Transverse colon (tissue), 4 donors: Measurements from ENCODE around the gene CCT3. TPM values are rescaled to one million over a fixed set of nuclear protein-coding genes. Genes with fewer than 3 reads are reported as not detected.

Experiments used
- DNase-seq: peaks from one replicate; pipeline ENCODE4 v3.0.0-alpha.2; 2019
- H3K27ac ChIP-seq, 4 donors: fragments of 200-600 bp; sonication (generic); 2 replicates each; pipeline ENCODE4 v1.5.1; 2016 to 2018; ENCODE audit warnings: inconsistent platforms in 4 of 4
- H3K27me3 ChIP-seq: fragments of 200-600 bp; sonication (generic); 2 replicates; pipeline ENCODE4 v1.5.1; 2017; ENCODE audit warnings: inconsistent platforms
- H3K36me3 ChIP-seq, 4 donors: fragments of 200-600 bp; sonication (generic); 2 replicates each; pipeline ENCODE4 v1.5.1; 2017 to 2019; ENCODE audit warnings: inconsistent platforms in 4 of 4
- H3K4me1 ChIP-seq, 4 donors: fragments of 200-600 bp; sonication (generic); 2 replicates each; pipeline ENCODE4 v1.5.1; 2017 to 2020; ENCODE audit warnings: inconsistent platforms in 4 of 4
- H3K4me3 ChIP-seq, 4 donors: fragments of 200-600 bp; sonication (generic); 1 replicate in 1 of 4; 2 replicates in 3 of 4; pipeline versions ENCODE4 v1.5.1 to v1.6.1; 2017 to 2019; ENCODE audit warnings: inconsistent platforms in 4 of 4
- H3K9me3 ChIP-seq, 2 donors: fragments of 200-600 bp; sonication (generic); 2 replicates each; pipeline ENCODE4 v1.5.1; 2017 to 2019; ENCODE audit warnings: inconsistent platforms in 2 of 2
- EP300 ChIP-seq: sonication (generic); formaldehyde crosslinking; IDR thresholded peaks from one replicate; pipeline ENCODE4 v1.6.1; 2017; ENCODE audit warnings: antibody characterized with exemption, low read depth
- POLR2A ChIP-seq: fragments of 450-650 bp; IDR thresholded peaks from one replicate; pipeline ENCODE4 v1.6.1; 2016; ENCODE audit warnings: antibody characterized with exemption, mild to moderate bottlenecking, moderate library complexity
- POLR2AphosphoS5 ChIP-seq, 3 donors: sonication (generic); formaldehyde crosslinking; IDR thresholded peaks; one replicate each; pipeline ENCODE4 v1.6.1; 2016; ENCODE audit warnings: antibody characterized with exemption in 3 of 3
- WGBS, 2 donors: methylation state at CpG; one replicate each; pipeline ENCODE4 v1.1.5; 2018; ENCODE audit warnings: low coverage in 1 of 2; 5-methylcytosine and 5-hydroxymethylcytosine counted together
- in situ Hi-C, 4 donors: fragments of 200-750 bp; cut with MboI; loops; one replicate each; pipeline versions ENCODE4 v1.15.0 to v1.15.1; 2017; ENCODE audit warnings: low sequenced_read_pairs in 3 of 4, low pct_ligation_motif_present in 1 of 4, low pct_unique_long_range_greater_than_20kb in 1 of 4
- intact Hi-C: fragments of 100-400 bp; cut with DNase I; formaldehyde crosslinking; loops from one replicate; pipeline ENCODE4 v1.15.1; 2023; ENCODE audit warnings: low total_unique reads
- total RNA-seq, 4 donors: library from RNA; depleted of rRNA; stranded (reverse); fragments of >200 nt; gene quantifications; one replicate each; pipeline ENCODE4 v1.1.0, GENCODE V29; 2016
- TF ChIP-seq, protein P1 (sequence below), 5 experiments: fragments of 200-600 bp in 3 of 5; fragments of 450-650 bp in 2 of 5; sonication (generic) in 3 of 5; IDR thresholded peaks; 1 replicate in 2 of 5; 2 replicates in 3 of 5; pipeline ENCODE4 v1.5.1; 2016 to 2017; ENCODE audit warnings: antibody characterized with exemption in 5 of 5, inconsistent platforms in 3 of 5, mild to moderate bottlenecking in 2 of 5, moderate library complexity in 1 of 5

Gene CCT3
- total RNA-seq, 4 donors from 2014 or later = 55.1 to 145 (median 90.7) TPM

DNA sequence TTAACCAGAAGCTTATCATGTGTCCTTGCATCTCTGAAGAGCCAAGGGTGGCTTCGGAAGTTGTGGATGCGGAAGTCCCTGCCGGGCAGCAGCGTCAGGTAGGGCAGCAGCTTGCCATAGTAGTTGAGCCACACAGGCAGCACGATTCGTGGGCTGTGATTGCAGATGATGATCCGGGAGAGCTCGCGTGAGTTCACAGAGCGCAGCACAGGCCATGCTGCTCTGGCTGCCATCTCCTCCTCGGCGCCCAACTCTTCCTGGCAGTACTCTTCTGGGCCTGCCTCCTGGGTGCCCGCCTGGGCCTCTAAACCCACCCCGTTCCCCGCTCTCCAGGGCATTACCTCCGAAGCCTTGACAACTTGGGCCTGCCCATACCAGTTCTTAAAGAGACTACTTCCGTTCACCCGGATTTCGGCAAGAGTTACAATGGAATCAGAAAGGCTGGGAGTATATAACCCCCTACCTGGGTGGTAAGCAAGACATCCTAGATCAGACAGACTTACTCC lies 39.2 kb downstream of the CCT3 start, which contains the start of gene VHLL:
VHLL (minus strand) TSS at position 456 of the 506 bp plus-strand sequence; CDS start at position 338, 118 bp downstream.
- intact Hi-C loops (no loop called here), in situ Hi-C loops (no loop called here)
- WGBS, 2 donors = 91% methylated on average over 19 of the region's 19 CpGs; no CpG with 5 or more reads in 1 of the 2 donors
- no peak for DNase-seq
- TF ChIP-seq POLR2AphosphoS5 (IDR thresholded peaks at IDR 0.05) (no peak), POLR2A (no peak), EP300 (no peak)
- TF ChIP-seq, protein P1, sequence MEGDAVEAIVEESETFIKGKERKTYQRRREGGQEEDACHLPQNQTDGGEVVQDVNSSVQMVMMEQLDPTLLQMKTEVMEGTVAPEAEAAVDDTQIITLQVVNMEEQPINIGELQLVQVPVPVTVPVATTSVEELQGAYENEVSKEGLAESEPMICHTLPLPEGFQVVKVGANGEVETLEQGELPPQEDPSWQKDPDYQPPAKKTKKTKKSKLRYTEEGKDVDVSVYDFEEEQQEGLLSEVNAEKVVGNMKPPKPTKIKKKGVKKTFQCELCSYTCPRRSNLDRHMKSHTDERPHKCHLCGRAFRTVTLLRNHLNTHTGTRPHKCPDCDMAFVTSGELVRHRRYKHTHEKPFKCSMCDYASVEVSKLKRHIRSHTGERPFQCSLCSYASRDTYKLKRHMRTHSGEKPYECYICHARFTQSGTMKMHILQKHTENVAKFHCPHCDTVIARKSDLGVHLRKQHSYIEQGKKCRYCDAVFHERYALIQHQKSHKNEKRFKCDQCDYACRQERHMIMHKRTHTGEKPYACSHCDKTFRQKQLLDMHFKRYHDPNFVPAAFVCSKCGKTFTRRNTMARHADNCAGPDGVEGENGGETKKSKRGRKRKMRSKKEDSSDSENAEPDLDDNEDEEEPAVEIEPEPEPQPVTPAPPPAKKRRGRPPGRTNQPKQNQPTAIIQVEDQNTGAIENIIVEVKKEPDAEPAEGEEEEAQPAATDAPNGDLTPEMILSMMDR (IDR thresholded peaks at IDR 0.05) = no peak
- Histone ChIP-seq H3K27me3 (no peaks in the 10 kb centered on the region), H3K36me3 (no peaks in the 10 kb centered on the region), H3K4me3 (no peak within 1 kb of the TSS), H3K4me1 (peaks cover 6 to 15% (median 9%) of the 10 kb centered on the region in 4 donors), H3K9me3 (no peaks in the 10 kb centered on the region), H3K27ac (no peak within 1 kb of the TSS)

DNA sequence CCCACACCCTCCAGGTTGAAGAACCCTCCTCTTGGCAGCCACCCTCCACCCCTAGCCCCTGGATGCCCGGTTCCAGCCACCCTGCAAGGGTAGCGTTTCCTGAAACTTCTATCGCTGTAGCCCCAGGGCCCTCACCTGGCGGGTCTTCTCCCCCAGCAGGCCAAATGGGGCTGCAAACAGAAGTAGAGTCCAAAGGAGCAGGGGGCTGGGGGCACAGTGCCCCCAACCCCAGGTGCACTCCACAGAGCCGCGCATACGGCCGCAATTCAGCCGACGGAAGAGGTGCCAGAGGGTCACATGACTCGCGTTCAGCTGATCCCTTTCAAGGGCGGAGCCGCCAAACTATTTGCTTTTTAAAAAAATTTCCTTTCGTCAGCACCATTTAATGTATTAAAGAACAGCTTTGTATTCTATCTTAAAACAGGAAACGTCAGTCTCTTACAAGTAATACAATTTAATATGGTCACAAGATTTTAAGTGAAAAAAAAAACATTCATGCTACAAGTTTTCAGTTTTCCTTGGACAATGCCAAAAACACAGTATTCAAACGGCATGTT lies 42.6 kb downstream of the CCT3 start, which contains the start of gene GLMP:
GLMP (minus strand) TSS at position 289 of the 557 bp plus-strand sequence; CDS start at position 255, 34 bp downstream.
- in situ Hi-C loops (no loop called here), intact Hi-C loops (no loop called here)
- Histone ChIP-seq H3K4me3 (peak within 1 kb of the TSS; percentile 37 to 87 (median 64)), H3K36me3 (no peaks in the 10 kb centered on the region), H3K9me3 (no peaks in the 10 kb centered on the region), H3K4me1 (peaks cover 8 to 28% (median 22%) of the 10 kb centered on the region in 4 donors), H3K27ac (peak within 1 kb of the TSS; percentile 57 to 77 (median 60)), H3K27me3 (no peaks in the 10 kb centered on the region)
- DNase-seq = peak; percentile 77
- 0 to 1% methylated on average over 7 to 17 of the region's 17 CpGs for WGBS, 2 donors
- TF ChIP-seq, protein P1 (IDR thresholded peaks at IDR 0.05) = no peak
- peak; percentile 37 to 46 (median 40) for TF ChIP-seq POLR2AphosphoS5 (IDR thresholded peaks at IDR 0.05)

DNA sequence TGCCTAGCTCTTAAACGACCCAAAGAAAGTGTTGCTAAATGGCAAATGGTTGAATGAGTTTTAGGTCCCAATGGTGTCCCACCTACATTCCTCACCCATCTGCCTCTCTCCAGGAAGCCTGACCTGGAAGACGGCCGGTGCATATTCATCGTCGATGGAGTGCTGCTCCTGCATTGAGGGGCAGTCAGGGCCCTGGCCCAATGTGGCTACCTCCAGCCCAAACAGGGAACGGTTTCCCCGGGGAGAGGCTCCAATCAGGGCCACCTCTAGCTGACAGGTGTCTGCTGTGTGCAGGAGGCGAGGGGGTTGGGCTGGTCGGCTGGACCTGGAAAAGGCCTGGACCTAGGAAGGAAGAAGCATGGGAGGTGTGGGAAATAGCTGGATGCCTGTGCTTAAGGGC lies 44.2 kb downstream of the CCT3 start:
- Histone ChIP-seq H3K27me3 (no peaks in the 10 kb centered on the region), H3K9me3 (no peaks in the 10 kb centered on the region), H3K27ac (no peak overlapping the region), H3K4me3 (no peak overlapping the region), H3K36me3 (no peaks in the 10 kb centered on the region), H3K4me1 (peaks cover 8 to 28% (median 22%) of the 10 kb centered on the region in 4 donors)
- 93% methylated on average over 9 of the region's 9 CpGs; no CpG with 5 or more reads in 1 of the 2 donors for WGBS, 2 donors
- no peak for DNase-seq
- in situ Hi-C loops (no loop called here), intact Hi-C loops (no loop called here)
- TF ChIP-seq POLR2AphosphoS5 (IDR thresholded peaks at IDR 0.05) (no peak), POLR2A (no peak), EP300 (no peak)
- TF ChIP-seq, protein P1 (IDR thresholded peaks at IDR 0.05) = no peak

DNA sequence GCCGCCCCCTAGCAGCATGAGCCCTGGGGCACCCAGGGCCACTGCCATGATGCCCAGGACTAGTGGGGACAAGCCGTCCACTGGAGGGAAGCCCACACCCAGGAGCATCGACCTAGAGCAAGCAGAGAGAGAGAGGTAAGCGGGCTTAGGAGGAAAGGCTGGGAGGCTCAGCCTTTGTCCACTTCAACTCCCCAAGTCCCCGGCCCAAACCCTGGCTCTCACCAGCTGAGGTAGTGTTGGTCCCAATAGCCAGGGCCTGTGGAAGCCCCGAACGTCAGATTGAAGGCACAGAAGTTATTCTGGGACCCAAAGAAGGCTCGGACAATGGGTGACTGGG lies 45.0 kb downstream of the CCT3 start:
- intact Hi-C loops = no loop called here

More for the DNA sequence above, 45.0 kb downstream of the CCT3 start:
- no peaks in the 10 kb centered on the region for H3K36me3 ChIP-seq
- in situ Hi-C loops = no loop called here
- TF ChIP-seq POLR2A (no peak), EP300 (no peak), POLR2AphosphoS5 (IDR thresholded peaks at IDR 0.05) (no peak)
- TF ChIP-seq, protein P1 (IDR thresholded peaks at IDR 0.05) = no peak
- no peak overlapping the region for H3K4me3 ChIP-seq
- no peaks in the 10 kb centered on the region for H3K27me3 ChIP-seq
- 90% methylated on average over 8 of the region's 8 CpGs; no CpG with 5 or more reads in 1 of the 2 donors for WGBS, 2 donors
- DNase-seq = no peak
- H3K9me3 ChIP-seq = no peaks in the 10 kb centered on the region
- no peak overlapping the region for H3K27ac ChIP-seq
- peaks cover 8 to 28% (median 22%) of the 10 kb centered on the region in 4 donors for H3K4me1 ChIP-seq
